Measurements from ENCODE around the gene ATOH7. TPM values are rescaled to one million over a fixed set of nuclear protein-coding genes. Genes with fewer than 3 reads are reported as not detected.

Gene ATOH7
- polyA plus RNA-seq, 1 of the 3 experiments (the other 2 are of a cell fraction): 0.12 TPM

DNA sequence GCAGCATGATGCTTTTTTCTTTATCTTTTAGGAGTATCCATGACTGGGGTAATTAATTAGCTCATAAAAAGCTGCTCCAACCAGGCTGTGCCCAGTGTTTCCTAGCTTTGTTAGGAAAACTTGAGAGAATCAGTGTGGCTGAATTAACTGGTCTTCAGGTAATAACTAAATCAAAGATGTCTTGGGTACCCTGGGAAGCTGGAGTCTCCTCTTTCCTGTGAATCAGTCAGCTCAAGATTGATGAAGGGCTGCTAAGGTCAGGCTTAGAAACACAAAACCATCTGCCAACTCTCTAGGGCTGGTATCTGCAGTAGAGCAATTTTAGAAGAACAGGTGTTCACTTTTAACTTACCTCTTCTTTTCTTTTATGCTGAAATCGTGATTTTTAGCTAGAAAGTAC lies 21.4 kb upstream of the ATOH7 start:
- POLR2A ChIA-PET: interaction anchor here (1.2 kb wide), 1 partner anchor 22 kb away, joined by 3 read pairs; no protein-coding TSS in a partner anchor
- no peaks in the 10 kb centered on the region for H3K36me3 ChIP-seq (replicated peaks in 1 of 2; ENCODE audit: control insufficient read depth in 1 of 2, insufficient read depth in 2 of 2, low read length in 1 of 2)
- TF ChIP-seq SMC3 (IDR thresholded peaks at IDR 0.05; ENCODE audit: low read depth, low read length) (no peak), RFX5 (IDR thresholded peaks at IDR 0.05; ENCODE audit: low read length) (no peak), SIN3A (IDR thresholded peaks at IDR 0.05; ENCODE audit: borderline replicate concordance, low read depth, low read length) (no peak), GABPA (IDR thresholded peaks at IDR 0.05; ENCODE audit: low read depth) (no peak), YY1 (IDR thresholded peaks at IDR 0.05; ENCODE audit: low read depth) (no peak), RCOR1 (IDR thresholded peaks at IDR 0.05; ENCODE audit: low read length) (no peak), NFIC (IDR thresholded peaks at IDR 0.05; ENCODE audit: borderline replicate concordance) (no peak), FOXM1 (IDR thresholded peaks at IDR 0.05; ENCODE audit: low read depth) (no peak)

GRCh38 chr10:68251625-68252495 lies 19.9 kb upstream of the ATOH7 start:
- Histone ChIP-seq H3K9me2 (no peaks in the 10 kb centered on the region), H4K20me1 (ENCODE audit: insufficient read depth) (no peaks in the 10 kb centered on the region), H3K4me1 (ENCODE audit: control insufficient read depth in 1 of 2, insufficient read depth in 2 of 2, low read depth in 1 of 2, low read length in 1 of 2) (no peaks in the 10 kb centered on the region), H3K36me3 (replicated peaks in 1 of 2; ENCODE audit: control insufficient read depth in 1 of 2, insufficient read depth in 2 of 2, low read length in 1 of 2) (no peaks in the 10 kb centered on the region), H3F3A (replicated peaks; ENCODE audit: insufficient read depth) (no peaks in the 10 kb centered on the region), H3K27me3 (ENCODE audit: insufficient read depth) (peaks cover 6% of the 10 kb centered on the region; the same call in 1 of the 2 replicates), H3K4me2 (no peak overlapping the region), H3K9ac (no peak overlapping the region), H3K27ac (ENCODE audit: low read depth in 2 of 2, low read length in 1 of 2) (no peak overlapping the region), H2AFZ (ENCODE audit: low read depth) (no peak overlapping the region), H3K79me2 (ENCODE audit: insufficient read depth) (no peaks in the 10 kb centered on the region), H3K4me3 (ENCODE audit: low read depth in 2 of 2, low read length in 1 of 2) (no peak overlapping the region), H3K9me3 (no peaks in the 10 kb centered on the region)
- POLR2A ChIA-PET: no interaction called here
- CTCF ChIA-PET: interaction anchor here (0.6 to 1.5 kb wide), 3 partner anchors 17 to 50 kb away, joined by 3 to 6 read pairs (median 3); no protein-coding TSS in a partner anchor
- no peak for DNase-seq
- 68% methylated on average over 5 of the region's 5 CpGs for WGBS (ENCODE audit: low lambda C conversion rate)
- TF ChIP-seq FOXJ3 (CRISPR knock-in tag; IDR thresholded peaks at IDR 0.05) (no peak), USF2 (IDR thresholded peaks at IDR 0.05; ENCODE audit: borderline replicate concordance, low read depth, low read length) (no peak), GABPA (IDR thresholded peaks at IDR 0.05; ENCODE audit: low read depth) (no peak), TAF1 (IDR thresholded peaks at IDR 0.05; ENCODE audit: borderline replicate concordance, low read depth, low read length) (no peak), FOXM1 (IDR thresholded peaks at IDR 0.05; ENCODE audit: low read depth) (no peak), NFIC (IDR thresholded peaks at IDR 0.05; ENCODE audit: borderline replicate concordance) (no peak)
- TF ChIP-seq, protein P1, sequence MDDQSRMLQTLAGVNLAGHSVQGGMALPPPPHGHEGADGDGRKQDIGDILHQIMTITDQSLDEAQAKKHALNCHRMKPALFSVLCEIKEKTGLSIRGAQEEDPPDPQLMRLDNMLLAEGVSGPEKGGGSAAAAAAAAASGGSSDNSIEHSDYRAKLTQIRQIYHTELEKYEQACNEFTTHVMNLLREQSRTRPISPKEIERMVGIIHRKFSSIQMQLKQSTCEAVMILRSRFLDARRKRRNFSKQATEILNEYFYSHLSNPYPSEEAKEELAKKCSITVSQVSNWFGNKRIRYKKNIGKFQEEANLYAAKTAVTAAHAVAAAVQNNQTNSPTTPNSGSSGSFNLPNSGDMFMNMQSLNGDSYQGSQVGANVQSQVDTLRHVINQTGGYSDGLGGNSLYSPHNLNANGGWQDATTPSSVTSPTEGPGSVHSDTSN (IDR thresholded peaks at IDR 0.05): no peak

More for the DNA sequence above, 21.4 kb upstream of the ATOH7 start:
- Histone ChIP-seq H3K27me3 (ENCODE audit: insufficient read depth) (peaks cover 6% of the 10 kb centered on the region; the same call in 1 of the 2 replicates), H2AFZ (ENCODE audit: low read depth) (no peak overlapping the region), H3K4me3 (ENCODE audit: low read depth in 2 of 2, low read length in 1 of 2) (no peak overlapping the region), H3K9ac (no peak overlapping the region), H3K4me1 (ENCODE audit: control insufficient read depth in 1 of 2, insufficient read depth in 2 of 2, low read depth in 1 of 2, low read length in 1 of 2) (no peaks in the 10 kb centered on the region), H3K4me2 (no peak overlapping the region), H3K9me2 (no peaks in the 10 kb centered on the region), H3K9me3 (no peaks in the 10 kb centered on the region), H3K79me2 (ENCODE audit: insufficient read depth) (no peaks in the 10 kb centered on the region), H3F3A (replicated peaks; ENCODE audit: insufficient read depth) (no peaks in the 10 kb centered on the region), H3K27ac (ENCODE audit: low read depth in 2 of 2, low read length in 1 of 2) (no peak overlapping the region), H4K20me1 (ENCODE audit: insufficient read depth) (no peaks in the 10 kb centered on the region)
- 0% methylated on average over 1 of the region's 1 CpG for WGBS (ENCODE audit: low lambda C conversion rate)
- CTCF ChIA-PET: interaction anchor here (1.1 to 2.4 kb wide), 2 partner anchors 41 to 170 kb away, joined by 3 to 10 read pairs; no protein-coding TSS in a partner anchor
- DNase-seq: no peak

All from SK-N-SH (cell line).